Measurements from ENCODE around the gene DCUN1D3.

DNA sequence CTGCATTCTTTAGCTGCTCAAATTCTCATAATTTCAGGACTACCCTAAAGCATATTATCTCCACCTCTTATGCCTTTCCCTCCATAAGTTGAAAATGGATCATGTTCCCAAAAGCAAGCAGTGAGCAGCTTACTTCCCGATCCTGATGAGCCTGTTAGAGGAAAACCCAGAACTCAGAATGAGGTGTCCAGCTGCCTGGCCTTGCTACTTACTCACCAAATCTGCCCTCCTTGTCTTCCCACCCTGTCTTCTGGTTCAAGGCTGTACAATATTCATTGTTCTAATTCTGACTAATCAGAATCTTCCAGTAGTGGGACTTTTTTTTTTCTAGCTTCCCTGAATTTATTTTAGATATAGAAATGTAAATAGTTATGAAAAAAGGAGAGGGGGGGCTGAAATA lies 11.2 kb upstream of the DCUN1D3 start:
- TF ChIP-seq, protein P1, sequence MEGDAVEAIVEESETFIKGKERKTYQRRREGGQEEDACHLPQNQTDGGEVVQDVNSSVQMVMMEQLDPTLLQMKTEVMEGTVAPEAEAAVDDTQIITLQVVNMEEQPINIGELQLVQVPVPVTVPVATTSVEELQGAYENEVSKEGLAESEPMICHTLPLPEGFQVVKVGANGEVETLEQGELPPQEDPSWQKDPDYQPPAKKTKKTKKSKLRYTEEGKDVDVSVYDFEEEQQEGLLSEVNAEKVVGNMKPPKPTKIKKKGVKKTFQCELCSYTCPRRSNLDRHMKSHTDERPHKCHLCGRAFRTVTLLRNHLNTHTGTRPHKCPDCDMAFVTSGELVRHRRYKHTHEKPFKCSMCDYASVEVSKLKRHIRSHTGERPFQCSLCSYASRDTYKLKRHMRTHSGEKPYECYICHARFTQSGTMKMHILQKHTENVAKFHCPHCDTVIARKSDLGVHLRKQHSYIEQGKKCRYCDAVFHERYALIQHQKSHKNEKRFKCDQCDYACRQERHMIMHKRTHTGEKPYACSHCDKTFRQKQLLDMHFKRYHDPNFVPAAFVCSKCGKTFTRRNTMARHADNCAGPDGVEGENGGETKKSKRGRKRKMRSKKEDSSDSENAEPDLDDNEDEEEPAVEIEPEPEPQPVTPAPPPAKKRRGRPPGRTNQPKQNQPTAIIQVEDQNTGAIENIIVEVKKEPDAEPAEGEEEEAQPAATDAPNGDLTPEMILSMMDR (IDR thresholded peaks at IDR 0.05) = no peak
- TF ChIP-seq POLR2A (IDR thresholded peaks at IDR 0.05) = no peak
